ENCODE measurements around the gene PNCK. TPM values are rescaled to one million over a fixed set of nuclear protein-coding genes. Genes with fewer than 3 reads are reported as not detected.

The PNCK gene
- total and polyA plus RNA-seq, 2 of the 13 experiments (the other 11 are each of a cell fraction or from before 2014, with no cell fraction given), result 33.1 TPM; not detected in 1

GRCh38 chrX:153667956-153668396, 5.6 kb downstream of the PNCK start:
- ATAC-seq, result peak; percentile 84
- POLR2A ChIA-PET, result interaction anchor here (1.4 to 1.5 kb wide), 2 partner anchors 22 to 129 kb away, joined by 4 to 7 read pairs; partner anchors contain the start of gene DUSP9
- peak overlapping the region; percentile 47; the same call in 1 of the 2 replicates for H3K4me2 ChIP-seq (ENCODE audit: low read depth, low read length)
- TF ChIP-seq ELF3 (CRISPR knock-in tag; IDR thresholded peaks at IDR 0.05) (no peak), ZSCAN5A (CRISPR knock-in tag; IDR thresholded peaks at IDR 0.05; ENCODE audit: borderline replicate concordance) (no peak), CEBPG (CRISPR knock-in tag; IDR thresholded peaks at IDR 0.05) (no peak), BRCA1 (CRISPR knock-in tag; IDR thresholded peaks at IDR 0.05) (no peak), FOXK1 (CRISPR knock-in tag; IDR thresholded peaks at IDR 0.05; ENCODE audit: borderline replicate concordance, low read depth) (no peak), SOX6 (IDR thresholded peaks at IDR 0.05) (no peak), SOX6 (CRISPR knock-in tag; IDR thresholded peaks at IDR 0.05) (0 out of 2 replicates have a peak, but pooled peaks have one; percentile 12), ZBTB14 (CRISPR knock-in tag; IDR thresholded peaks at IDR 0.05) (no peak), CREBL2 (CRISPR knock-in tag; IDR thresholded peaks at IDR 0.05; ENCODE audit: borderline replicate concordance) (no peak), ZFX (CRISPR knock-in tag; IDR thresholded peaks at IDR 0.05; ENCODE audit: low read depth) (peak; percentile 47; the same call in 1 of the 2 replicates), ZNF7 (CRISPR knock-in tag; IDR thresholded peaks at IDR 0.05) (no peak), ZNF224 (CRISPR knock-in tag; IDR thresholded peaks at IDR 0.05) (no peak), NFE2L2 (IDR thresholded peaks at IDR 0.05; ENCODE audit: low read length) (no peak), ZNF780A (CRISPR knock-in tag; IDR thresholded peaks at IDR 0.05) (no peak), KMT2A (CRISPR knock-in tag; IDR thresholded peaks at IDR 0.05) (no peak), ZNF441 (CRISPR knock-in tag; IDR thresholded peaks at IDR 0.05; ENCODE audit: borderline replicate concordance) (no peak), CTCF (CRISPR knock-in tag; IDR thresholded peaks at IDR 0.05) (peak; percentile 93), ZBTB26 (CRISPR knock-in tag; IDR thresholded peaks at IDR 0.05; ENCODE audit: borderline replicate concordance) (no peak), ZNF740 (CRISPR knock-in tag; IDR thresholded peaks at IDR 0.05) (no peak), ZNF792 (CRISPR knock-in tag; IDR thresholded peaks at IDR 0.05) (no peak)

More at GRCh38 chrX:153667956-153668396, 5.6 kb downstream of the PNCK start:
- Histone ChIP-seq H3K27ac (ENCODE audit: extremely low read length, insufficient read depth, low read length) (no peak overlapping the region), H3K4me1 (ENCODE audit: insufficient read depth, low read length) (peaks cover 43% of the 10 kb centered on the region), H3K9ac (ENCODE audit: insufficient read depth, low read depth, low read length) (no peak overlapping the region), H3K27me3 (ENCODE audit: control insufficient read depth in 1 of 2, insufficient read depth in 2 of 2, low read length in 2 of 2) (peaks cover 0 to 14% of the 10 kb centered on the region in 2 experiments; a peak in 2 of 5 replicates), H3K9me3 (ENCODE audit: low read length) (no peaks in the 10 kb centered on the region), H4K20me1 (ENCODE audit: insufficient read depth, low read length) (no peaks in the 10 kb centered on the region), H2AFZ (ENCODE audit: low read length) (no peak overlapping the region), H3K4me3 (replicated peaks in 1 of 3; ENCODE audit: insufficient read depth in 1 of 3, low read depth in 2 of 3, low read length in 3 of 3) (peak overlapping the region in 2 of 3 experiments; percentile 7 to 16; a peak in 1 of 6 replicates), H3K36me3 (replicated peaks in 1 of 2; ENCODE audit: control insufficient read depth in 1 of 2, insufficient read depth in 2 of 2, low read length in 2 of 2) (no peaks in the 10 kb centered on the region), H3K79me2 (ENCODE audit: insufficient read depth, low read length) (no peaks in the 10 kb centered on the region)
- in situ Hi-C loops (cut with HindIII; ENCODE audit: extremely low pct_ligation_motif_present, low pct_unique_long_range_greater_than_20kb) (loop anchor here (5.0 to 25.0 kb wide), 2 partner anchors 111 to 706 kb away; no protein-coding TSS in a partner anchor), intact Hi-C loops (cut with micrococcal nuclease; ENCODE audit: unreplicated experiment) (loop anchor here (1.0 to 2.0 kb wide), 2 partner anchors 113 to 129 kb away; no protein-coding TSS in a partner anchor)
- CTCF ChIA-PET (ENCODE audit: low intra/inter-chr PET ratio, low total read pairs), result interaction anchor here (1.1 to 3.1 kb wide), 4 partner anchors 59 to 129 kb away, joined by 5 to 35 read pairs (median 21); no protein-coding TSS in a partner anchor
- BruUV-seq (replicated peaks), result no TSS peak
- FAIRE-seq, result peak; percentile 88
- peak; percentile 51 for DNase-seq (ENCODE audit: low spot score)
- WGBS (ENCODE audit: low lambda C conversion rate), result 67% methylated on average over 2 of the region's 14 CpGs

Measured in HepG2 (cell line).